Ecto neural progenitor cell (in vitro differentiated cells): ENCODE measurements around the gene TEX22.

ENCODE experiments used
- DNase-seq: peaks from one replicate; pipeline ENCODE4 v3.0.0-alpha.2; 2018; ENCODE audit warnings: low spot score

Gene TEX22

GRCh38 chr14:105420974-105421674 lies 22.8 kb downstream of the TEX22 start:
- DNase-seq, result no peak

GRCh38 chr14:105421723-105422615 lies 23.6 kb downstream of the TEX22 start:
- DNase-seq, result no peak

GRCh38 chr14:105422695-105423487 lies 24.6 kb downstream of the TEX22 start:
- DNase-seq, result no peak

- DNase-seq, result no peak
These were observed 25.3 kb downstream of the TEX22 start for GRCh38 chr14:105423488-105424195.

GRCh38 chr14:105424861-105425260 lies 26.5 kb downstream of the TEX22 start:
- DNase-seq, result no peak

GRCh38 chr14:105425823-105426247 lies 27.5 kb downstream of the TEX22 start:
- no peak for DNase-seq

GRCh38 chr14:105426416-105427130 lies 28.2 kb downstream of the TEX22 start:
- no peak for DNase-seq

GRCh38 chr14:105427412-105427811 lies 29.1 kb downstream of the TEX22 start:
- DNase-seq, result no peak

GRCh38 chr14:105427936-105428485 lies 29.7 kb downstream of the TEX22 start:
- no peak for DNase-seq

- DNase-seq, result no peak
These were observed 31.7 kb downstream of the TEX22 start for GRCh38 chr14:105430042-105430441.

GRCh38 chr14:105430565-105430964 lies 32.2 kb downstream of the TEX22 start:
- DNase-seq, result no peak

- DNase-seq, result no peak
These were observed 32.9 kb downstream of the TEX22 start for GRCh38 chr14:105431256-105431655.

GRCh38 chr14:105432657-105433056 lies 34.3 kb downstream of the TEX22 start:
- DNase-seq, result no peak

GRCh38 chr14:105433161-105433605 lies 34.8 kb downstream of the TEX22 start:
- DNase-seq, result no peak

GRCh38 chr14:105436402-105436801 lies 38.1 kb downstream of the TEX22 start:
- no peak for DNase-seq

- DNase-seq, result no peak
These were observed 38.8 kb downstream of the TEX22 start for GRCh38 chr14:105436891-105437722.

- no peak for DNase-seq
These were observed 39.6 kb downstream of the TEX22 start for GRCh38 chr14:105437723-105438500.

GRCh38 chr14:105439179-105439578 lies 40.8 kb downstream of the TEX22 start:
- DNase-seq, result no peak
